Inflammatory macrophage treated with lipopolysaccharide for 4 hours (primary cell): ENCODE results near the gene TSSK6.

ENCODE experiments used
- DNase-seq: peaks from one replicate; pipeline ENCODE4 v3.0.0-alpha.2; 2020

TSSK6 gene

GRCh38 chr19:19502808-19503602 is 12.3 kb downstream of the TSSK6 start:
- no peak for DNase-seq

- DNase-seq: no peak
Observed at GRCh38 chr19:19502281-19502680, 13.1 kb downstream of the TSSK6 start.

GRCh38 chr19:19501798-19502197 is 13.6 kb downstream of the TSSK6 start:
- no peak for DNase-seq

- no peak for DNase-seq
Observed at GRCh38 chr19:19500975-19501644, 14.2 kb downstream of the TSSK6 start.

GRCh38 chr19:19499272-19499995 is 15.9 kb downstream of the TSSK6 start:
- DNase-seq: no peak

GRCh38 chr19:19498255-19498991 is 16.9 kb downstream of the TSSK6 start:
- DNase-seq: no peak

- no peak for DNase-seq
Observed at GRCh38 chr19:19495614-19496603, 19.4 kb downstream of the TSSK6 start.

GRCh38 chr19:19493841-19494546 is 21.4 kb downstream of the TSSK6 start:
- DNase-seq: peak; percentile 8

- no peak for DNase-seq
Observed at GRCh38 chr19:19492026-19492610, 23.2 kb downstream of the TSSK6 start.

GRCh38 chr19:19491321-19492025 is 23.9 kb downstream of the TSSK6 start:
- DNase-seq: no peak

- peak; percentile 70 for DNase-seq
Observed at GRCh38 chr19:19490214-19490968, 25.0 kb downstream of the TSSK6 start.

- no peak for DNase-seq
Observed at GRCh38 chr19:19489804-19490204, 25.5 kb downstream of the TSSK6 start.

- DNase-seq: peak; percentile 83
Observed at GRCh38 chr19:19488875-19489690, 26.3 kb downstream of the TSSK6 start.

- DNase-seq: no peak
Observed at GRCh38 chr19:19487950-19488874, 27.1 kb downstream of the TSSK6 start.

GRCh38 chr19:19487077-19487949 is 28.0 kb downstream of the TSSK6 start:
- no peak for DNase-seq
